Hepatocyte (in vitro differentiated cells): ENCODE results near the gene DIAPH3. TPM values are rescaled to one million over a fixed set of nuclear protein-coding genes. Genes with fewer than 3 reads are reported as not detected.

ENCODE experiments used
- DNase-seq: peaks from one replicate; pipeline ENCODE4 v3.0.0-alpha.2; 2016; ENCODE audit warnings: low spot score
- H2AFZ ChIP-seq: fragments of 200-600 bp; sonication (generic); 2 replicates; pipeline ENCODE4 v1.6.0; 2016; ENCODE audit warnings: antibody characterized with exemption, mild to moderate bottlenecking
- H3K27ac ChIP-seq: fragments of 200-600 bp; sonication (generic); 2 replicates; pipeline ENCODE4 v1.5.1; 2016; ENCODE audit warnings: mild to moderate bottlenecking
- H3K27me3 ChIP-seq: fragments of 200-600 bp; sonication (generic); 2 replicates; pipeline ENCODE4 v1.6.1; 2016
- H3K36me3 ChIP-seq: fragments of 200-600 bp; sonication (generic); replicated peaks from 2 replicates; pipeline ENCODE4 v1.5.1; 2016; ENCODE audit warnings: low read depth; ENCODE audit not compliant: insufficient read depth
- H3K4me1 ChIP-seq: fragments of 200-600 bp; sonication (generic); 2 replicates; pipeline ENCODE4 v1.5.1; 2016; ENCODE audit warnings: mild to moderate bottlenecking, moderate library complexity; ENCODE audit not compliant: insufficient read depth
- H3K4me2 ChIP-seq: fragments of 200-600 bp; sonication (generic); 2 replicates; pipeline ENCODE4 v1.6.0; 2016
- H3K4me3 ChIP-seq: fragments of 200-600 bp; sonication (generic); 2 replicates; pipeline ENCODE4 v1.5.1; 2016; ENCODE audit warnings: mild to moderate bottlenecking
- H3K79me2 ChIP-seq: fragments of 200-600 bp; sonication (generic); 2 replicates; pipeline ENCODE4 v1.6.0; 2017; ENCODE audit warnings: mild to moderate bottlenecking
- H3K9me2 ChIP-seq: fragments of 200-600 bp; sonication (generic); replicated peaks from 2 replicates; pipeline ENCODE4 v1.6.0; 2017; ENCODE audit warnings: mild to moderate bottlenecking; ENCODE audit not compliant: insufficient read depth
- H3K9me3 ChIP-seq: fragments of 200-600 bp; sonication (generic); 2 replicates; pipeline ENCODE4 v1.5.1; 2016; ENCODE audit warnings: low read depth, mild to moderate bottlenecking
- H4K20me1 ChIP-seq: fragments of 200-600 bp; sonication (generic); 2 replicates; pipeline ENCODE4 v1.6.0; 2016; ENCODE audit warnings: mild to moderate bottlenecking; ENCODE audit not compliant: insufficient read depth, poor library complexity, severe bottlenecking
- EZH2 ChIP-seq: fragments of 200-600 bp; sonication (generic); IDR thresholded peaks from 2 replicates; pipeline ENCODE4 v1.6.1; 2016; ENCODE audit warnings: antibody characterized with exemption, mild to moderate bottlenecking, borderline replicate concordance
- EZH2phosphoT487 ChIP-seq: fragments of 200-600 bp; sonication (generic); IDR thresholded peaks from one replicate; pipeline ENCODE4 v1.6.1; 2018; ENCODE audit warnings: antibody characterized with exemption, mild to moderate bottlenecking, low read depth, moderate library complexity; ENCODE audit not compliant: unreplicated experiment, severe bottlenecking
- WGBS: methylation state at CpG from one replicate; pipeline ENCODE4 v1.1.6; 2016; ENCODE audit warnings: low lambda C conversion rate; ENCODE audit errors: missing lambda C conversion rate; 5-methylcytosine and 5-hydroxymethylcytosine counted together
- polyA plus RNA-seq: library from polyadenylated mRNA; unstranded; fragments of >200 nt; fragmentation: Nextera tagmentation; extraction: Ambion mirVana; gene quantifications from 2 replicates; pipeline ENCODE4 v1.2.1, GENCODE V29; 2016
- total RNA-seq: library from RNA; depleted of rRNA; stranded (reverse); fragments of >200 nt; gene quantifications from 2 replicates; pipeline ENCODE4 v1.2.3, GENCODE V29; 2014
- TF ChIP-seq, protein P1 (sequence below): fragments of 200-600 bp; sonication (generic); IDR thresholded peaks from 2 replicates; pipeline ENCODE4 v1.5.1; 2016; ENCODE audit warnings: antibody characterized with exemption, mild to moderate bottlenecking; ENCODE audit not compliant: poor library complexity

DIAPH3 gene
- total and polyA plus RNA-seq, 2 experiments from 2014 or later = 4.7 to 7.9 TPM

DNA sequence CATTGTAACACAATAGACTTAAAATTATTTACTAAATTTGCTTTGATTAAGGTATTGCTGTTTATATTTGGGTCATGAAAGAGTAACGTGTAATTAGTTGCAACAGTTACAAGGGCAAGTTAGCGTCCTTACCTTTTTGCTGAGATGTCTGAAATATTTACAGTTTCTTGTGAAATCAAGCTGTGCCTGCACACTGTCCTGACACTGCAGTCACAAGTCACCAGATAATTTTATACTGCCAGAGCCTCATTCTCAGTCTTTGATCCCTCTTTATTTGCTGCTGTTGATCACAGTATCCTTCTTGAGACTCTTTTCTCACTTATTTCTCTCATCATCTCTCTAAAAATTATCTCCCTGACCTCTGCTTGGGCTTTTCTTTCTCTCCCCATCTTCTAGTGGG lies 8.4 kb upstream of the DIAPH3 start:
- Histone ChIP-seq H3K4me3 (no peak overlapping the region), H3K4me1 (no peaks in the 10 kb centered on the region), H3K4me2 (peak overlapping the region; percentile 56), H2AFZ (peak overlapping the region; percentile 37), H3K27me3 (no peaks in the 10 kb centered on the region), H4K20me1 (no peaks in the 10 kb centered on the region), H3K9me3 (no peaks in the 10 kb centered on the region), H3K27ac (no peak overlapping the region), H3K9me2 (no peaks in the 10 kb centered on the region), H3K79me2 (no peaks in the 10 kb centered on the region), H3K36me3 (no peaks in the 10 kb centered on the region)
- TF ChIP-seq EZH2 (no peak), EZH2phosphoT487 (no peak)
- TF ChIP-seq, protein P1, sequence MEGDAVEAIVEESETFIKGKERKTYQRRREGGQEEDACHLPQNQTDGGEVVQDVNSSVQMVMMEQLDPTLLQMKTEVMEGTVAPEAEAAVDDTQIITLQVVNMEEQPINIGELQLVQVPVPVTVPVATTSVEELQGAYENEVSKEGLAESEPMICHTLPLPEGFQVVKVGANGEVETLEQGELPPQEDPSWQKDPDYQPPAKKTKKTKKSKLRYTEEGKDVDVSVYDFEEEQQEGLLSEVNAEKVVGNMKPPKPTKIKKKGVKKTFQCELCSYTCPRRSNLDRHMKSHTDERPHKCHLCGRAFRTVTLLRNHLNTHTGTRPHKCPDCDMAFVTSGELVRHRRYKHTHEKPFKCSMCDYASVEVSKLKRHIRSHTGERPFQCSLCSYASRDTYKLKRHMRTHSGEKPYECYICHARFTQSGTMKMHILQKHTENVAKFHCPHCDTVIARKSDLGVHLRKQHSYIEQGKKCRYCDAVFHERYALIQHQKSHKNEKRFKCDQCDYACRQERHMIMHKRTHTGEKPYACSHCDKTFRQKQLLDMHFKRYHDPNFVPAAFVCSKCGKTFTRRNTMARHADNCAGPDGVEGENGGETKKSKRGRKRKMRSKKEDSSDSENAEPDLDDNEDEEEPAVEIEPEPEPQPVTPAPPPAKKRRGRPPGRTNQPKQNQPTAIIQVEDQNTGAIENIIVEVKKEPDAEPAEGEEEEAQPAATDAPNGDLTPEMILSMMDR = no peak
- WGBS = 46% methylated on average over 2 of the region's 2 CpGs
- DNase-seq = no peak

GRCh38 chr13:60170414-60170813 lies 6.7 kb upstream of the DIAPH3 start:
- no peak overlapping the region for H3K27ac ChIP-seq

DNA sequence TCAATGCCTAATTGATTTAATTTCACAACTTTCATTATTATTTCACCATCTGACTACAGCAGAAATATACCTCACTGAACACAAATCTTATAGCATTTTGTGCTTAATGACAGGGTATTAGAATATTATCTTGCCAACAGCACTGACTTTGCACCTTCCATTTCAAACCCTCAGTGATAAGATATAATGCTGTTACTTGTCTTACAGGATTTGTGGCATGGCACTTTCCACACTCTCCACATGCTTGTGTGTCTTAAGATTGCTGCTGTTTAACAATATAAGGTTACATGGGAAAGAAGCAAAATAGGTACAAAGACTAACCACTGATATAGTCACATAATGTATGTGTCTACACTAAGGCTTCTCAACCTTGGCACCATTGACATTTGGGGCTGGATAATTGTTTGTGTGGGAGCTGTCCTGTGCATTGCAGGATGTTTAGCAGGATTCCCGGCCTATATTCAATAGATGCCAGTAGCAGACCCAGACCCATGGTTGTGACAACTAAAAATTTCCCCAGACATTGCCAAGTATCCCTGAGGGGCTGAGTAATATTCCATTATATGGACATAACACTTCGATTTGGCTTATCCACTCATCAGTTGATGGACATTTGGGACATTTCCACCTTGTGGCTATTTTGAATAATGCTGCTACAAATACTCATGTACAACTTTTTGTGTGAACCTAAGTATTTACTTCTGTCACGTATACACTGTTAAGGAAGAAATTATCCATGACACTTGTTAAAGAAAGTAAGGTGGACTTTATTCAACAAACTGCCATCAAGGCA lies 5.7 kb upstream of the DIAPH3 start:
- no peaks in the 10 kb centered on the region for H3K79me2 ChIP-seq
- no peak overlapping the region for H3K4me3 ChIP-seq
- no peaks in the 10 kb centered on the region for H3K27me3 ChIP-seq
- no peaks in the 10 kb centered on the region for H3K9me3 ChIP-seq
- no peaks in the 10 kb centered on the region for H4K20me1 ChIP-seq
- H2AFZ ChIP-seq = no peak overlapping the region
- 92% methylated on average over 3 of the region's 3 CpGs for WGBS
- no peaks in the 10 kb centered on the region for H3K36me3 ChIP-seq
- no peak for DNase-seq
- H3K9me2 ChIP-seq = no peaks in the 10 kb centered on the region
- H3K4me1 ChIP-seq = peaks cover 19% of the 10 kb centered on the region
- H3K4me2 ChIP-seq = no peak overlapping the region
- H3K27ac ChIP-seq = no peak overlapping the region
- no peak for TF ChIP-seq EZH2
- TF ChIP-seq, protein P1 = no peak
- TF ChIP-seq EZH2phosphoT487 = no peak

More at GRCh38 chr13:60170414-60170813, 6.7 kb upstream of the DIAPH3 start:
- no peaks in the 10 kb centered on the region for H4K20me1 ChIP-seq
- no peaks in the 10 kb centered on the region for H3K79me2 ChIP-seq
- H3K36me3 ChIP-seq = no peaks in the 10 kb centered on the region
- H3K9me3 ChIP-seq = no peaks in the 10 kb centered on the region
- no peak overlapping the region for H2AFZ ChIP-seq
- H3K4me2 ChIP-seq = no peak overlapping the region
- peaks cover 10% of the 10 kb centered on the region for H3K4me1 ChIP-seq
- 94% methylated on average over 3 of the region's 3 CpGs for WGBS
- no peaks in the 10 kb centered on the region for H3K9me2 ChIP-seq
- TF ChIP-seq EZH2phosphoT487 (no peak), EZH2 (no peak)
- TF ChIP-seq, protein P1 = no peak
- no peak for DNase-seq
- no peak overlapping the region for H3K4me3 ChIP-seq
- H3K27me3 ChIP-seq = no peaks in the 10 kb centered on the region
